Colonic mucosa (tissue), 4 donors: ENCODE data around the gene MAPKAPK2. TPM values are rescaled to one million over a fixed set of nuclear protein-coding genes. Genes with fewer than 3 reads are reported as not detected.

Experiments
- DNase-seq: peaks from one replicate; pipeline ENCODE4 v3.0.0-alpha.2; 2020
- H3K27ac ChIP-seq: fragments of 200-600 bp; one replicate; pipeline ENCODE4 v1.8.0; 2021
- H3K27me3 ChIP-seq: fragments of 200-600 bp; one replicate; pipeline ENCODE4 v1.8.0; 2021
- H3K36me3 ChIP-seq: fragments of 200-600 bp; one replicate; pipeline ENCODE4 v1.8.0; 2021
- H3K4me1 ChIP-seq: fragments of 200-600 bp; one replicate; pipeline ENCODE4 v1.8.0; 2021; ENCODE audit warnings: mild to moderate bottlenecking
- H3K4me3 ChIP-seq: fragments of 200-600 bp; one replicate; pipeline ENCODE4 v1.8.0; 2021
- H3K9ac ChIP-seq, 2 donors: one replicate each; pipeline ENCODE4 v1.7.0; 2013; ENCODE audit warnings: control low read depth in 2 of 2, low read depth in 2 of 2, low read length in 2 of 2
- H3K9me3 ChIP-seq: fragments of 200-600 bp; one replicate; pipeline ENCODE4 v1.8.0; 2021
- CTCF ChIP-seq: fragments of 200-600 bp; IDR thresholded peaks from one replicate; pipeline ENCODE4 v1.8.0; 2022; ENCODE audit warnings: antibody characterized with exemption, mild to moderate bottlenecking
- intact Hi-C: fragments of 100-400 bp; cut with DNase I; formaldehyde crosslinking; loops from one replicate; pipeline ENCODE4 v1.14.1; 2022
- total RNA-seq, 2 donors: library from RNA; stranded (reverse); fragmentation: NEBNext Ultra II Directional in 1 of 2; extraction: Animal tissue kit (Norgen Biotek cat#: 25700) in 1 of 2; gene quantifications; one replicate each; pipeline ENCODE4 v1.2.1, GENCODE V29; 2021
- donor health status: healthy.
- donor health status: DM: no; HTN: no; CAD: no.
- donor health status: DM: no; HTN: no; CAD: no.

The MAPKAPK2 gene
- total RNA-seq, 2 donors from 2014 or later: 61.4 to 71.1 TPM

GRCh38 chr1:206643118-206643698 lies 41.5 kb upstream of the MAPKAPK2 start:
- H3K4me3 ChIP-seq: no peak overlapping the region
- no peak overlapping the region for H3K27ac ChIP-seq
- no peak for TF ChIP-seq CTCF
- H3K4me1 ChIP-seq: no peaks in the 10 kb centered on the region
- H3K9me3 ChIP-seq: no peaks in the 10 kb centered on the region
- no peak for DNase-seq
- H3K9ac ChIP-seq: no peak overlapping the region
- intact Hi-C loops: no loop called here
- no peaks in the 10 kb centered on the region for H3K36me3 ChIP-seq
- no peaks in the 10 kb centered on the region for H3K27me3 ChIP-seq

- TF ChIP-seq CTCF: no peak
- intact Hi-C loops: no loop called here
- Histone ChIP-seq H3K9ac (no peak overlapping the region), H3K4me3 (no peak overlapping the region), H3K9me3 (no peaks in the 10 kb centered on the region), H3K27me3 (no peaks in the 10 kb centered on the region), H3K27ac (no peak overlapping the region), H3K4me1 (no peaks in the 10 kb centered on the region), H3K36me3 (no peaks in the 10 kb centered on the region)
- no peak for DNase-seq
Measured at GRCh38 chr1:206646504-206646903, 38.2 kb upstream of the MAPKAPK2 start.

- no peak for DNase-seq
- H3K27ac ChIP-seq: no peak overlapping the region
- no peaks in the 10 kb centered on the region for H3K9me3 ChIP-seq
- H3K36me3 ChIP-seq: no peaks in the 10 kb centered on the region
- no peak overlapping the region for H3K9ac ChIP-seq
- no peaks in the 10 kb centered on the region for H3K27me3 ChIP-seq
- no peak overlapping the region for H3K4me3 ChIP-seq
- intact Hi-C loops: no loop called here
- TF ChIP-seq CTCF: no peak
- no peaks in the 10 kb centered on the region for H3K4me1 ChIP-seq
Measured at GRCh38 chr1:206647224-206647623, 37.5 kb upstream of the MAPKAPK2 start.

- Histone ChIP-seq H3K27me3 (no peaks in the 10 kb centered on the region), H3K9ac (no peak overlapping the region), H3K36me3 (no peaks in the 10 kb centered on the region), H3K4me3 (no peak overlapping the region), H3K27ac (no peak overlapping the region), H3K9me3 (no peaks in the 10 kb centered on the region), H3K4me1 (no peaks in the 10 kb centered on the region)
- no peak for TF ChIP-seq CTCF
- DNase-seq: no peak
- intact Hi-C loops: no loop called here
Measured at GRCh38 chr1:206649261-206649921, 35.3 kb upstream of the MAPKAPK2 start.

- H3K9ac ChIP-seq: no peak overlapping the region
- intact Hi-C loops: no loop called here
Measured at GRCh38 chr1:206651014-206651413, 33.7 kb upstream of the MAPKAPK2 start.

More at GRCh38 chr1:206651014-206651413, 33.7 kb upstream of the MAPKAPK2 start:
- Histone ChIP-seq H3K9me3 (no peaks in the 10 kb centered on the region), H3K27me3 (no peaks in the 10 kb centered on the region), H3K36me3 (no peaks in the 10 kb centered on the region), H3K27ac (no peak overlapping the region), H3K4me1 (no peaks in the 10 kb centered on the region), H3K4me3 (no peak overlapping the region)
- no peak for TF ChIP-seq CTCF
- no peak for DNase-seq
